GM18870 (cell line): ENCODE results near the gene EFNA5.

Experiments used
- ATAC-seq: cut with Tn5 transposase; IDR thresholded peaks from one replicate; pipeline ENCODE4 v1.9.1; 2021; ENCODE audit warnings: moderate library complexity; ENCODE audit not compliant: unreplicated experiment

EFNA5 gene

GRCh38 chr5:107670932-107671741 lies at the start of gene EFNA5:
TSS of gene EFNA5 (minus strand) at chr5:107670937.
- ATAC-seq: no peak

GRCh38 chr5:107719034-107719606 lies 48.4 kb upstream of the EFNA5 start:
- no peak for ATAC-seq

GRCh38 chr5:107717816-107718215 lies 47.1 kb upstream of the EFNA5 start:
- no peak for ATAC-seq

- ATAC-seq: no peak
These were observed 42.5 kb upstream of the EFNA5 start for GRCh38 chr5:107713228-107713627.

- ATAC-seq: no peak
These were observed 41.7 kb upstream of the EFNA5 start for GRCh38 chr5:107712359-107712870.

GRCh38 chr5:107705402-107706014 lies 34.8 kb upstream of the EFNA5 start:
- ATAC-seq: no peak

- ATAC-seq: no peak
These were observed 34.1 kb upstream of the EFNA5 start for GRCh38 chr5:107704681-107705401.

- no peak for ATAC-seq
These were observed 29.7 kb upstream of the EFNA5 start for GRCh38 chr5:107700481-107700880.

- ATAC-seq: no peak
These were observed 28.7 kb upstream of the EFNA5 start for GRCh38 chr5:107699425-107699824.

- no peak for ATAC-seq
These were observed 27.5 kb upstream of the EFNA5 start for GRCh38 chr5:107698286-107698685.

GRCh38 chr5:107696498-107696897 lies 25.8 kb upstream of the EFNA5 start:
- ATAC-seq: no peak

- ATAC-seq: no peak
These were observed 25.3 kb upstream of the EFNA5 start for GRCh38 chr5:107696080-107696479.

- no peak for ATAC-seq
These were observed 17.2 kb upstream of the EFNA5 start for GRCh38 chr5:107687937-107688336.

- no peak for ATAC-seq
These were observed 16.7 kb upstream of the EFNA5 start for GRCh38 chr5:107687404-107687803.

GRCh38 chr5:107682533-107682932 lies 11.8 kb upstream of the EFNA5 start:
- no peak for ATAC-seq

- ATAC-seq: no peak
These were observed 10.1 kb upstream of the EFNA5 start for GRCh38 chr5:107680799-107681198.

GRCh38 chr5:107680099-107680498 lies 9.4 kb upstream of the EFNA5 start:
- ATAC-seq: no peak

GRCh38 chr5:107676702-107677101 lies 6.0 kb upstream of the EFNA5 start:
- no peak for ATAC-seq

GRCh38 chr5:107675201-107675600 lies 4.5 kb upstream of the EFNA5 start:
- ATAC-seq: no peak

- no peak for ATAC-seq
These were observed 3.9 kb upstream of the EFNA5 start for GRCh38 chr5:107674655-107675054.
